Endothelial cell of hepatic sinusoid (primary cell): ENCODE measurements around the gene CAST.

ENCODE experiments used
- in situ Hi-C: cut with HindIII; loops from 2 replicates; pipeline ENCODE4 v1.10.0; 2017; ENCODE audit warnings: low sequenced_read_pairs

Gene CAST

DNA sequence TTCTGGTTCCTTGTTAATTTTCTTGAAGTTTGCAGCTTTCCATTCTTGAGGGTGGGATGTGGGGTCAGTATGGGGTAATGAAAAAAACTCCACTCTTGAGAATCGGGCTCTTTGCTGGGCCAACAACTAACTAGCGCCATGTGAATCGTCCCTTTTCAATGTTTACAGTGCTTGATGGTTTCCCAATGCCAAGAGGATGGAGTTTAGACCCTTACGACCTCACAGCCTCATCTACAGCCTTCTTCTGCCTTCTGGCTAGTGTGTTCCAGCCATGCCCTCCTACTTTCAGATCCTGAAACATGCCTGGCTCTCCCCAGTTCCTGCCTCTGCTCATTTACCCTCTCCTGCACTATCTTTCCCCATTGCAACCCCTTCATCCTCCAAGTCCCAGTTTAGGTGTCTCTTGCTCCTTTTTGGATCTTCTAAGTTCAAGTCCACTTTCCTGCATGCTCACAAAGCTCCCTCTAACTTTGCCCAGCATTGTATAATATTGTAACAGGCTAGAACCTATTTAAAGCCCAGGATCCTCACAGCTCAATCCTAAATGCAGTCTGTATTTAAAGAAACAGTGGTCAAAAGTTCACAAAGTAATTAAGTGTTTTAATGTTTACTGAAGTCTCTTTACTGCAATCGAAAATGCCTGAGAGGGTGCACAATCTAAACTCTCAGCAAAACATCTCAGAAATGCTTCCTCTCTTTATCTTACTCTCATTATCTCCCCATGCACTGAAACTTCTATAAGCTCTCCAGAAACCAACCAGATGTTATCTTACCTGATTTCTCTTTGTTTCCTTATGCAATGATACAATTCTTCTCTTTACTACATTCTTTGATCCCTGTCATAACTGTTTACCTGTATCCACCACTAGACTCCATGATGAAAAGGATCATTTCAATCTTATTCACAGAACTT is 20.6 kb upstream of the CAST start:
- in situ Hi-C loops: no loop called here

DNA sequence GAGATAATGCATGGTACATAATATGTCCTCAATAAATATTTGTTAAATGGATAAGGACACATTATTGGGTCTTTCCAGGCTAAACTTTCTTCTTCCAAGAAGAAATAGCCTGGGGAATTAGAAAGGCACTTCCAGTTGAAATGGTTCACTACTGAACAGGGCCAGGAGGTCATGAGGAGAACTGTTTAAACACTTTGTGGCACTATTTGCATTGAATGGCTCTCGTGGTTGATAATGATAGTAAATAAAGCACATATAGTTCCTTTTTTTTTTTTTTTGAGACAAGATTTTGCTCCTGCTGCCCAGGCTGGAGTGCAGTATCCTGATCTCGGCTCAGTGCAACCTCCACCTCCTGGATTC is 19.9 kb upstream of the CAST start:
- in situ Hi-C loops: no loop called here

GRCh38 chr5:96645091-96645490 is 17.1 kb upstream of the CAST start:
- in situ Hi-C loops: no loop called here

DNA sequence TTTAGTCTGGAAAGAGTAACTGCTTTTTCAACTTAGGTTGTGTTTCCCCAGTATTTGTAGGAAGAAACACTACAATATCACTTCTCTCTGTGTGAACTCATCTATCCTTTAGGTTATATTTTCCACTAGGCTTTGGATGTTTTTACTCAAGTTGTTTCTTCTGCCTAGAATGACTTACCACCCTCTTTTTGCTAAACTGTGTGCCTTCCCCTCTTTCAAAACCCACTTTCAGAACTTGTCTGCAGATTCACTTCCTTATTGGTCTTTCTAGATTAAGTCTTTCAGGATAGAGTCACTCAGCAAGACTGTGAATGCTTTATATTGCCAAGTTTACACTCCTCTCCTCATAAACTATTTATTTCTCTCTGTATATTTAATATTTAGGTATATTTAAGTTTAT is 14.2 kb upstream of the CAST start:
- in situ Hi-C loops: no loop called here

GRCh38 chr5:96648593-96648992 is 13.6 kb upstream of the CAST start:
- in situ Hi-C loops: no loop called here

- in situ Hi-C loops: no loop called here
These were observed 12.9 kb upstream of the CAST start for GRCh38 chr5:96649251-96649662.

- in situ Hi-C loops: no loop called here
These were observed 12.3 kb upstream of the CAST start for GRCh38 chr5:96649681-96650540.

- in situ Hi-C loops: no loop called here
These were observed 11.1 kb upstream of the CAST start for GRCh38 chr5:96651047-96651446.

DNA sequence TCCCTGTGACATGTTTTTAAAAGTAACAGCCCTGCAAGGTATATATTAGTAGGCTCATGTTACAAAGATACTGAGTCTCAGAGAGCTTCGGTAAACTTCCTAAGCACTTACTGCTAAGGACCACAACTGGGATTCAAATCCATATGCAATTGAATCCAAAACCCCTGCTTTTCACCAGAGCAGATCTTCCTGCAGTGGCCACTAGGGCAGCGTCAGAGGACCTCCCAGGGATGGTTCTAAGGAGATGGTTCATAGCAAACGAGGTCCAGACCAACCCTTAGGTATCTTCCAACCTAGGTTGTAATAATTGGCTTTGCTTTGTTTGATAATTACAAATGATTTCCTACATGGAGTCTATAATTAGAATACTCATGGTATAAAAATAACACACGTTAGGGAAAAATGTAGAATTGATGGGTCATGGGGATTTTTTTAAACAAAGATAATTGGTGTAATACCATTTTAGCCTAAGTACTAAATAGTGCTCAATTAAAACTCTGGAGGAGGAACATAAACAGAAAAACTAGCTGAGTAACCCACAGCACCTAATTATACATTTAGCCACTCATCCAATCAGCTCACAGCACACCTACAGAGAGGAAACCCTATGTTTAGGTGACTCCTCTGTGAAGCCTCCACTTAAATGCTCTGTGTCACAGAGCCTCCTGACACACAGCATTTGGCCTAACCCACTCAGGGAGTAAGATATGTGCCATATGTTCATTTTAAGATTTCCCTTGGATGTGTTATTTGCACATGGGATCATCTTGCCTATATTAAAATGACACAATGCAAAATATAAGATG is 10.0 kb upstream of the CAST start:
- in situ Hi-C loops: no loop called here

DNA sequence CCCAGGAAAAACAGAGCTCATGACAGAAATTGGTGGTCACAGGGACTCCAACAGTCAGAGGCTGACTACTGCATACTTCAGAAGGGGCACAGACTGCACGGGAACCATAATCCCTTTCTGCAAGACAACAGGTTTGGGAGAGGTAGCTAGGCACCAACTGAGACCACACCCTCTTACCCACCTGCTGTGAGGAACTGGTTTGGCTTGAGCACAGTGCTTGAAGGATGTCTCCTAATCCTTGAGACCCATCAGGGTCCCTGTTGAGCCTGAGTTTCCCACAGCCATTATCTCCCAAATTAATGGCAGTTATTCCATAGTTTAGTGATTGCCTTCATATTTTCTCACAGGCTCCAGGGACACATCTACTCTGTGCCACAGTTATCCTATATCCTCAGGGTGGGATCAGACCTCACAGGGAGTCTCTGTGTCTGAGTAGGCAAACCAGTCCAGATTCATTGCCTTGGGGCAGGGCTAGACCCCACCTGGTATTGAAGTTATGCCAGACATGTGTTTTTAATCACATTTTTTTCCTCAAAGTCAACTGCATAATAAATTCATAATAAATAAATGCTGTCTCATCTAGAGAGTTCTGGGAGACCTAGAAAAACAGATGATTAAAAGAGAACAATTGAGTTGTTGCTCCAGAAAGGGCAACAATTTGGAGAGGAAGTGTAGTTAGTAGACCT is 9.3 kb upstream of the CAST start:
- in situ Hi-C loops: no loop called here

GRCh38 chr5:96654209-96654608 is 8.0 kb upstream of the CAST start:
- in situ Hi-C loops: no loop called here

GRCh38 chr5:96655085-96655484 is 7.1 kb upstream of the CAST start:
- in situ Hi-C loops: no loop called here

GRCh38 chr5:96655506-96655905 is 6.7 kb upstream of the CAST start:
- in situ Hi-C loops: no loop called here

DNA sequence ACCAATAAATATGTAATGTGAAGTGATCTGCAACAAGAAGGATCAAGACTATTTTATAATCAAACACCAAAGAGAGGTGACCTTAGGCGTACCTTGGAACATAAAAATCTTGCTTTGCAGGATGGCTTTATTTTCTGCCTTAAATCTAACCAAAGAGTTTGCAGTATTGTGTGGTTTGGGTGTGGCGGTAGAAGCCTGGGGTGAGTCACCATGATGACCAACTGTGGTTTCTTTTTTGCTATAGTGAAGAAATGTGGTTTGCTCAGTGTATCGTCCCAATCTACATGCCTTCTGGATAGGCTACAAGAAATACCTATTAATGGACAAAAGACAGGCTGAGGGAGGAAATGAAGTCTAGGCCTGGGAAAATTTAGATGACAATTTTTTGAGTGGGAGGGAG is 5.1 kb upstream of the CAST start:
- in situ Hi-C loops: no loop called here

- in situ Hi-C loops: no loop called here
These were observed 3.9 kb upstream of the CAST start for GRCh38 chr5:96658272-96658671.

GRCh38 chr5:96659170-96659569 is 3.0 kb upstream of the CAST start:
- in situ Hi-C loops: no loop called here

GRCh38 chr5:96660971-96661854 is 963 bp upstream of the CAST start:
- in situ Hi-C loops: no loop called here

GRCh38 chr5:96662725-96663518 is 746 bp downstream of the CAST start:
- in situ Hi-C loops: no loop called here

- in situ Hi-C loops: no loop called here
These were observed 1.4 kb downstream of the CAST start for GRCh38 chr5:96663608-96664007.
